CD4-positive, alpha-beta T cell treated with Interleukin-4 for 1 hour (primary cell): ENCODE measurements around the gene HK3.

Source experiments
- DNase-seq, 2 donors: peaks; one replicate each; pipeline ENCODE4 v3.0.0-alpha.2; 2020 to 2022

HK3 gene, protein sequence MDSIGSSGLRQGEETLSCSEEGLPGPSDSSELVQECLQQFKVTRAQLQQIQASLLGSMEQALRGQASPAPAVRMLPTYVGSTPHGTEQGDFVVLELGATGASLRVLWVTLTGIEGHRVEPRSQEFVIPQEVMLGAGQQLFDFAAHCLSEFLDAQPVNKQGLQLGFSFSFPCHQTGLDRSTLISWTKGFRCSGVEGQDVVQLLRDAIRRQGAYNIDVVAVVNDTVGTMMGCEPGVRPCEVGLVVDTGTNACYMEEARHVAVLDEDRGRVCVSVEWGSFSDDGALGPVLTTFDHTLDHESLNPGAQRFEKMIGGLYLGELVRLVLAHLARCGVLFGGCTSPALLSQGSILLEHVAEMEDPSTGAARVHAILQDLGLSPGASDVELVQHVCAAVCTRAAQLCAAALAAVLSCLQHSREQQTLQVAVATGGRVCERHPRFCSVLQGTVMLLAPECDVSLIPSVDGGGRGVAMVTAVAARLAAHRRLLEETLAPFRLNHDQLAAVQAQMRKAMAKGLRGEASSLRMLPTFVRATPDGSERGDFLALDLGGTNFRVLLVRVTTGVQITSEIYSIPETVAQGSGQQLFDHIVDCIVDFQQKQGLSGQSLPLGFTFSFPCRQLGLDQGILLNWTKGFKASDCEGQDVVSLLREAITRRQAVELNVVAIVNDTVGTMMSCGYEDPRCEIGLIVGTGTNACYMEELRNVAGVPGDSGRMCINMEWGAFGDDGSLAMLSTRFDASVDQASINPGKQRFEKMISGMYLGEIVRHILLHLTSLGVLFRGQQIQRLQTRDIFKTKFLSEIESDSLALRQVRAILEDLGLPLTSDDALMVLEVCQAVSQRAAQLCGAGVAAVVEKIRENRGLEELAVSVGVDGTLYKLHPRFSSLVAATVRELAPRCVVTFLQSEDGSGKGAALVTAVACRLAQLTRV

DNA sequence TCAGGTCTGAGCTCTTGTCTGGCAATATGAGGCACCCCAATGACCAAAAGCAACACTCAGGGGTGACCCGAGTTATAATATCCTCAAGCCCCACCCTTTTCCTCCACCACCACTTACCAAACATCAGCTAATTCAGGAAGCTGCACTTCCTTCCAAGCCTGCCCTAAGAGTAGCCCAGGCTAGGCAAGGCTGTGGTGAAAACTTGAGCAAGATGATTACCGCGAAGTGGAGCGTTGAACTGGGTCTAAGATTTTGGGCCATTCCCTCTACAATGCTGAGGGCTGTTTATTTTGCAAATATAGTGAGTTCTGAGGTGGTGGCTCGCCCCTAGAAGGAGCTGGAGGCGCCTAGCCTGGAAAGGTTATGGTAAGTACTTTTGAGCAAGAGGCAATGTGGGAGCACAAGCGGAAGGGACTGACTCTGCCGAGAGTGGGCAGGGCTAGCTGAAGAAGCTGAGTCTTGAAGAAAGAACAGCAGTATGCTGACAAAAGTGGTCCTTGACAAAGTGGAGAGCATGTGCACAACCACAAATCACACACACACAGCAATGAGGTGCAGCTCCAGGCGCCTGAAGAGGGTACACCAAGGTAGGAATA, at the start of gene HK3:
TSS of gene HK3 (minus strand) at position 51 of the 596 bp plus-strand sequence. CDS start 3,187 bp downstream, outside the sequence.
- DNase-seq, result peak; percentile 9 to 42

- no peak for DNase-seq
Measured at GRCh38 chr5:176948458-176948857, 49.3 kb upstream of the HK3 start.

GRCh38 chr5:176947847-176948246, 48.7 kb upstream of the HK3 start:
- DNase-seq, result no peak

DNA sequence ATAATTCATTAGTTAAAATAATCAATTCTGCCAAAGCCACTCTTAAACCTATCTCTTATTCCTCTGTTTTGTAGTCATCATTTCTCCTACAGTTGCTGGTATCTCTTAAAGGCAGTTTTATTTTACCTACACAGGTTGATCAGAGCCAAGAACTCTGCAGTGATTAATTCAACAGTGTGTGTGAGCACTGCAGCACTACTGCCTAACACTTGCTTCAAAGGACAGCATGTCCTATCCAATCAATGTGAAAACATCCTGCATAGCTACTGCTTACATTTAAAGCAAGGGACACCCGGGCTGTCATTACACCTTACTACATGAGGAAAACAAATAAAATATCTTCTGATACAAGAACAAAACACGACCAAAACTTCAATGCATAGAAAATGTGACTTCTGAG, 45.1 kb upstream of the HK3 start:
- no peak for DNase-seq

- no peak for DNase-seq
Measured at GRCh38 chr5:176943816-176944215, 44.7 kb upstream of the HK3 start.

DNA sequence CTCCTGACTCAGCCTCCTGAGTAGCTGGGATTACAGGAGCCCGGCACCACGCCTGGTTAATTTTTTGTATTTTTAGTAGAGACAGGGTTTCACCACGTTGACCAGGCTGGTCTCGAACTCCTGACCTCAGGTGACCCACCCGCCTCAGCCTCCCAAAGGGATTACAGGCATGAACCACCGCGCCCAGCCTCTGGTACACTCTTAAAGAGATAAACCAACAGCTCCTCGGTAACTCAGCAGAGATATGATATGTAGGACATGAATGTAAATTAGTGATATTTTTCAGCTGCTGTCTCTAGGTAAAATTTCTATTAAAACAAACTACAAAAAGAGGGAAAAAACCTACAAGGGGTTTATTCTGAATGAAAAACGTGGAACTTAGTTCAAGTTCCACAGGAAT, 42.8 kb upstream of the HK3 start:
- DNase-seq, result no peak

DNA sequence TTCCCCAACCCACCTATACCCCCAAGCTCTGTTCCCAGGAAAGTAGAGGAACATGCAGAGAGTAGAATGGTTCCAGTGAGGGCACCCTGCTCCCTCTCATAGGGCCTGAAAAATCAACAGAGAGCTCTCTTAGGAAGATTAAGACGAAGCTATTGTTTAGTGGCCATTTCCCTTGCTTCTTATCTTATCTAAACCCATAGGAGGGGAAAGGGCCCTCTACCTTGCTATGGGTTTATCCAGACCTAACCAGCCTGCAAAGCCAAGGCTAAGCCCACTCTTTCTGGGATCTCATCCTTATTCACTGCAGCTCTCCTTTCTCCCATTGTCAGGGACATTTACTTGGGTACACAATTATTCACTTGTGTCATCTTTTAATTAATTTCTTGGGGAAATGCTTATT, 39.3 kb upstream of the HK3 start:
- DNase-seq, result no peak

- DNase-seq, result no peak
Measured at GRCh38 chr5:176935017-176935416, 35.9 kb upstream of the HK3 start.

GRCh38 chr5:176934309-176934930, 35.3 kb upstream of the HK3 start:
- DNase-seq, result no peak

- peak in 1 of 2 donors; percentile 17 for DNase-seq
Measured at GRCh38 chr5:176929654-176930053, 30.5 kb upstream of the HK3 start.

DNA sequence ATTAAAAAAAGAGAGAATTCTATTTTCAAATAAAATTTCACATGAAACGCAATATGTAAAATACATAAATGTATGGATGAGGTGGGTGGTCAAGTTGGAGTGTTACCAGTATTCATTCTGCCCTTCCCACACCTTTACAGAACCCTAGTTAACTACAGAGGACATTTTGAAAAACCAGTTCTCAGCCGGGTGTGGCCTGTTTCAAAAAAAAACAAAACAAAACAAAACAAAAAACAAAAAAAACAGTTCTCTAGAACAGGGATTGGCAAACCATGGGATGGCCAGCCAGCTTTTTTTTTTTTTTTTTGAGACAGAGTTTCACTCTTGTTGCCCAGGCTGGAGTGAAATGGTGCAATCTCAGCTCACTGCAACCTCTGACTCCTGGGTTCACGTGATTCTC, 28.4 kb upstream of the HK3 start:
- DNase-seq, result no peak

DNA sequence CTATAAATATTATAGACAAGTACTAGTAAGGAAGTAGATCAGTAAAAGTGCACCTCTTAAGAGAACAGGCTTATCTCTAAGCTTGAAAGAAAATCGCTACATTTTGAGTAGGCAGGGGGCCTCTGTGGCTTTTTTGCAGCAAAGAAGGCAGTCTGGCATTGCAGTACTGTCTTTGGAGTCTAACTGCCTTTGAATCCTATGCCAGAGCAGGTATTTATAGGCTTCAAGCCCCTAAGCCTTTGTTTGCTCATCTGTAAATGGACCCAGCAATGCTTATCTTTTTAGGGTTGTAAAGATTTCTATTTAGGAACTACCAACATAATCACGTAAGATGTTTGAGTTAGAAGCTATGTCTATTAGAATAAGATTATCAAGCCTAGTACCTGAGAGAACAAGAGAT, 23.7 kb upstream of the HK3 start:
- DNase-seq, result no peak

- DNase-seq, result no peak
Measured at GRCh38 chr5:176921714-176922113, 22.6 kb upstream of the HK3 start.

- no peak for DNase-seq
Measured at GRCh38 chr5:176918613-176919012, 19.5 kb upstream of the HK3 start.

DNA sequence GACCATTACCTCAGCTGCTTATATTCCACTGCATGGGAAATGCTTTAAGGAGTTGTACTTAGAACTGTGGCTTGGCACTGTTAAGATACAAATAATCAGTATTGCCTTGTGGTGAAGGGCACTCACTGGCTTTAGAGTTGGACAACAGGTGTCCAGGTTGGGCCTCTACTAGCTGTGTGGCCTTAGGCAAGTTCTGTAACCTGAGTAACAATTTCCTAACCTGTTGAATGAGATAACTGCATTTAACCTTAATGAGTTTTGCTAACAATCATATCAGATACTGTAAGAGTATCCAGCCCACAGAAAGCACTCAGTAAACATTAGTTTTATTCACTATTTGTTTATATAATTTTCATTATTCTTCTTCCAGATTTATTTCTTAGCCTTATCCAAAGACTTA, 17.2 kb upstream of the HK3 start:
- DNase-seq, result no peak

DNA sequence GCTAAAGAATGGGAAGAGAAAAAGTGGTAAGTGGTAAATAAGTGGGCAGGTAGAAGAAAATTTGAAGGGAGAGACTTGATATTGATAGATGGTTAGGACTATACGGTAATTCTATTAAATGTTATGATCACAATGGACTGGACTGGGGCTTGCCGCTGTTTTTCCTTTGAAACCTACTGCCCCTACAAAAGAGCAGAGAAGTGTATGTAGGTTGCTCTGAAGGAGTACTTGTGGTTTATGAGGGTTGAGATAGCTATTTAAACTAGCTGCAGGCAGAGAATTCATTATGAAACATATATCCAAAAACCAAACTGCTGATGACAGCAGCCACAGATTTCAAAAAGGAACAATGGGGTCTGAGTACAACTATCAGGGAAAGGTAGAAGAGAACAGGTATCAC, 16.8 kb upstream of the HK3 start:
- DNase-seq, result no peak

GRCh38 chr5:176912115-176912514, 13.0 kb upstream of the HK3 start:
- DNase-seq, result no peak

GRCh38 chr5:176908675-176909368, 9.7 kb upstream of the HK3 start:
- DNase-seq, result no peak

DNA sequence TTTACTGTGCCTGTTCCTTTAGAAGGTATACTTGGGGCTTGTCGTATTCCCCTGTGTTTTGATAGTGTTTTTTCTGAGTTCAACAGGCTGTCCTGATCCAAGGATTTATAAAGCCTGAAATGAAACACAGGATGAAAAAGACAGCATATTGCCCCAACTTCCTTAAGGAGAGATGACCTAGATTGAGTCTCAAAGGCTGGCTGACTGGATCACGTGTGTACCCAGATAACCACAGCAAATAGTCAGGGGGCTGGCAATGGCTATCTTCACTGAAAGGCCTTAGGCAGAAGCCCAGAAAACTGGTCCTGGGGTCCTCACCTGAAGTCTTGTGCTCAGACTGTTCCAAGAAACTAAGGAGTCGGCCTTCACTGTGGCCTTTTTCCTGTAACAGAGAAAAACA, 7.7 kb upstream of the HK3 start:
- DNase-seq, result no peak

DNA sequence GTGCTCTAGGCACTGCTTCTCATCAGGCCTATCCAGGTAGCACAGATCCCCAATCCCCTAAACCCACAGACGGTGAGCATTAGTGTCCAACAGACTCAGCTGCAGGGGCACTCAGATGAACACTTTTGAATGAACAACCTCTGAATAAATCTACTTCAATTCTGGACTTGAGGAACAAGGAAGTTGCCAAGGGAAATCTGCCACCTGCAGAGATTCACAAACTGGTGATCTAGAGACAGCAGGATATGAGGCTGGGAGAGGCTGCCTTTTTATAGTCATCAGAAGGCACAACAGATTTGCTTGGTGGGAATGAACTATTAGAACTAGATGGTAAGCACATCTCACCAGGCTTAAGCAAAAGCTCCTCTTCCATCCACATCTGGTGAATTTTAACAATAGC, 7.0 kb upstream of the HK3 start:
- DNase-seq, result no peak

GRCh38 chr5:176904276-176904675, 5.1 kb upstream of the HK3 start:
- DNase-seq, result no peak

DNA sequence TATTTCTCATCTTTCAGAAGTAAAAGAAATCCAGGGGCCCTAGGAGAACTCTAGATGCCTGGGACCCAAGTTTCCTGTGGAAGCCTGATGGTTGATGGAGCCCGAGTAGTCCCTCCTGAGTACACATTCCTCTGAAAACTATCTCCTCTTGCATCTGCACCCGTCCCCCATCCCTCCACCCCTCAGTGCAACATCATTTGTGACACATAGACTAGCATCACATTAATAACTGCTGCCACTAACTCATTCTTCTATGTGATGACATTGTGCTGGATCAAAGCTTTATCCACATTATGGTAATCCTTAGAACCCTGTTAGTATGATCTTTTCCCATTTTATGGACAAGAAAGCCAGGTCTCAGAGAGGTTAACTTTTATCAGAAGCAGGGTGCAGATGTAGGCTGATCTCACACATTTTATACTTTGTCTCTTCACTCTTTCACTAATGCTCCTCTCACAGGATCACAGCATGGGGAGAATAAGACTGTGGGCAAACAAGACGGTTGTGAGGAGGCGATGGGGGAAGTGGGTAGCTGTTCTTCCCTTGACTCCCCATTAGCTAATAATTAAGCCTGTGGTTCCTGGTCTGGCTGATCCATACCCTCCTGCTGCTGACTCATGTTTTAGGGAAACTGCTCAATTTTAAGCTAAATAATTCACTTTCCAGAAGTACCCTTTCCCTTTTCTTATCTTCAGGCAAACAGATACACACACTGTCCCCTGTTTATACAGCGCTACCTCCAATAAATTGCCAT, 3.9 kb upstream of the HK3 start:
- DNase-seq, result no peak
